NCI-H1048 (cell line): ENCODE results near the gene TACC2.

ENCODE experiments used
- DNase-seq: peaks from one replicate; lab custom pipeline; 2025; lab: John Stamatoyannopoulos, UW

TACC2 gene

DNA sequence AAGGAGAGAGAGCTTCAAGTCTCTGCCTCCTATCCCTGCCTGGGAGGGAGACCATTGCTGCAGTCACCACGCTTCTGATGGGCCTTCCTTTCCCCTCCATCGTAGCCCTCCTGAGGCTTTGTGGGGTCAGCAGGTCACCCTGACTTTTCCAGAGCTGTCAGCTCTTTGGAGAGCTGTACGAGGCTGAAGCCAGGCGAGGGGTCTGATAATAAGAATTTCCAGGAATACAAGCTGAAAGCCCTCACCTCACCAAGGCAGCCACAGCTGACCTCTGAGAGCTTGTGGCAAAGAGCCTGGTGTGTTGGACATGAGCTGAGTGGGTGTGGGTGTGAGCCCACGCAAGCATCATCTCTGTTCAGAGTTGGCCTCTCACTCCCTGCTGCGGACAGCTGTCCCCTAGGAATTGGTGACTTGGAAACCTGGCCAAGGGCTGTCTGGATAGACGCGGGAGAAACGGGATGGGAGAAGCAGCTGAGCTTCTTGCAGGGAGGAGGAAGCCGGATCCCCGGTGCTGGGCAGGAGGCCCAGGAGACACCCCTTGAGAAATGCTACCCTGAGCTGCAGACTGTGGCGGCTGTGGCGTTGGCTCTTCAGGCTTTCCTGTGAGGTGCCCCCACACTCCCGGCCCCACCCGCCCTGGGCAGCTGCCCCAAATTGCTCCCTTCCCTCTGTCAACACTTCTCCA lies 160.1 kb downstream of the TACC2 start:
- no peak for DNase-seq

DNA sequence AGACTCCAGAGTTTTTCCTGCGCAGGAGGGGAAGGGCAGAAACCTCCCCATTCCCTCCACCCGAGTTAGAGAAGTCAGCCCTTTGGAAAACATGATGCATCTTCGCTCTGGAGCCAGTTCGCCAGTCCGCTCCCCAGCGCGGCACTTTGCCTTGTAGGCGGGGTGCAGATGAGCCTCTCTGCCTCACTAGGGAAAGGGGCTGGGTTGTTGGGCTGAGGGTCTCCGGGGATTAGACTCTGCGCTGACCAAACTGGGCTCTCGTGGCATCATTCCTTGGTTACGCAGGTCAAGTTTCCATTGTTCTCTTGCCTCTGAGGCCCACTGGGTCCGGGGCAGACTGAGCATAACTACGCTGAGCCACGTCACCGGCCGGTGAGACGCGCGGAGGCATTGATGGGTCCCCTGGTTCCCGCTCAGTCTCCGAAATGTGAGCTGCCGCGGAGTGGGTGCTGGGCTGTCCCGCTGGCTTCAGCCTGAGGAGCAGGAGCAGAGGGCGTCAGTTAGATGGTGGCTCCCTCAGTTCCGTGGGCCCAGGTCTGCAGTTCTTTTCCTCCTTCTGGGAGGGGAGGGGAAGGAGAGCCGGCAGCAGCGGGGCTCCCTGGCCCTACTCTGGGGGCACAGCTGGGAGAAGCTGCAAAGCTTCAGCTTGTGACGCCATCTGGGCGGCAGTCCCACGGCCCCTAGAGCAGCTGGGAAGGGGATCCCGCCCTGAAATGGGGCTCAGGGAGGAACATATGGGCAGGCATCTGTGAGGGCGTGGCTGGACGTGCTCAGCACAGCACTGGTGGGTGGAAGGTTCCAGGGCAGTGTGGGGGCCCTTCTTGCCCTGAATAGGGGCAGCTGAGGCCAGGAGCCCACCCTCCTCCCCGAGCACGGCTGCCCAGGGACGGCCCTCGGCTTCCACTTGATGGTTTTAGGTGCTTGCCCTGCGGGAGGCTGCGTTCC lies 160.9 kb downstream of the TACC2 start:
- no peak for DNase-seq

DNA sequence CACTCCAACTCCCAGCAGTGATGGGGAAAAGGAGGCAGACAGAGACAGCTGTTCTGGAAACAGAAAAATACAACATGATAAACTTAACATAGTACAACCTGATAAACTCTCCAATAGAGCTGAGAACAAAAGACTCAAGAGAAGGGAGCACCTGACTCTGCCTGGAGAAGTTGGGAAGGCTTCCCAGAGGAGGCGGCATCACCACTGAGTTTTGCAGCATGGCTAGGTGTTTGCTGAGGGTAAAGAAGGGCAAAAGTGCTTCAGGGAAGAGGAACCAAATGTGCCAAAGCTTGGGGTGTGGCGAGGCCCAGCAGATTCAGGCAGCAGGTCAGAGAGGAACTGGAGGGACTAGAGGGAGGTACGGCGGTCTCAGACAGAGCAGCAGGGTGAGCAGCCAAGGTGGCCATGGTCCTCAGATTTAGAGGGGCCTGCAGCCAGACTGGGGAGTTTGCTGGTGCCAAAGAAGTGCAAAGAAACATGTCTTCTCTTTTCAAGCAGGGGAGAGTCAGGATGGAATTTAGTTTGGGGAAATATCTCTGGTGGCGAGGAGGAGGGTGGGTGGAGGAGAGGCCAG lies 162.2 kb downstream of the TACC2 start:
- no peak for DNase-seq

DNA sequence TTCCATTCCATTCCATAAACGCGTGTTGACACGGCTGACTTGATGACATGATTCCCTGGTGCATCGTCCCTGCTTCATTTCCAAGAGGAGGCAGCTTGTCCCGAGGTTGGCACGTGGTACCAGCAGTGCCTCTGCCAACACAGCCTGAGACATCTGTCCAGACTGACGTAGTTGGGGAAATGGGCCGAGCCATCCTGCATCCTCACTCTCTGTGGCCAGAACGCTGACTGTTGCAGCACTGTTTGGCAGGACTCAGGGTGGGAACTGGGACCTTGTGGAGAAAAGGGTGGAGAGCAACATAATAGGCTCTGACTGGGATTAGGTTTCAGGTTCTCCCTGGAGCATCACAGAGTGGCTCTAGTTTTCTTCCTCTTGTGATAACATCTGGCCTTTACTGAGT lies 163.6 kb downstream of the TACC2 start:
- DNase-seq: no peak

DNA sequence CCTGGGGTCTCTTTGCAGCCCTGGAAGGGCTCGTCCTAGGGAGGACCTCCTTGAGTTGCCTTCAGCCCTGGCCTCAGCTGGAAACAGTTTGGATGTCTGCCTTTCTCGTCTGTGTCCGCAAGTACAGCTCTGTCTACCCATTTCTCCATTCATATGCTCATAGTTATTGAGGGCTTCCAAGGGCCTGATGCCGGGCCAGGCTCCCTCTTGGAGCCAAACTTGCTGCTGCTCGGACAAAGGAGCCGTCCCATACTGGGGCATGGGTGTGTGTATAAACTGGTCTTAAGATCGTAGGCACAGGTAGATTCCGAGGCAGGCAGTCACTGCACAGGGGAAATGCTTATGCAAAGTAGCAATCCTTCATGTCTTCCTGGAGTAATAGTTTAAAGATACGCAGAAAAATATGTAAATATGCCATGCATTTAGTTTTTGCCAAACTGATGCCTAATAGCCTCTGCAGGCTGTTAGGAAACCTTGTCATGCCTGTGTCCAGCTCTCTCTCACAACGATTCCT lies 165.1 kb downstream of the TACC2 start:
- DNase-seq: no peak

DNA sequence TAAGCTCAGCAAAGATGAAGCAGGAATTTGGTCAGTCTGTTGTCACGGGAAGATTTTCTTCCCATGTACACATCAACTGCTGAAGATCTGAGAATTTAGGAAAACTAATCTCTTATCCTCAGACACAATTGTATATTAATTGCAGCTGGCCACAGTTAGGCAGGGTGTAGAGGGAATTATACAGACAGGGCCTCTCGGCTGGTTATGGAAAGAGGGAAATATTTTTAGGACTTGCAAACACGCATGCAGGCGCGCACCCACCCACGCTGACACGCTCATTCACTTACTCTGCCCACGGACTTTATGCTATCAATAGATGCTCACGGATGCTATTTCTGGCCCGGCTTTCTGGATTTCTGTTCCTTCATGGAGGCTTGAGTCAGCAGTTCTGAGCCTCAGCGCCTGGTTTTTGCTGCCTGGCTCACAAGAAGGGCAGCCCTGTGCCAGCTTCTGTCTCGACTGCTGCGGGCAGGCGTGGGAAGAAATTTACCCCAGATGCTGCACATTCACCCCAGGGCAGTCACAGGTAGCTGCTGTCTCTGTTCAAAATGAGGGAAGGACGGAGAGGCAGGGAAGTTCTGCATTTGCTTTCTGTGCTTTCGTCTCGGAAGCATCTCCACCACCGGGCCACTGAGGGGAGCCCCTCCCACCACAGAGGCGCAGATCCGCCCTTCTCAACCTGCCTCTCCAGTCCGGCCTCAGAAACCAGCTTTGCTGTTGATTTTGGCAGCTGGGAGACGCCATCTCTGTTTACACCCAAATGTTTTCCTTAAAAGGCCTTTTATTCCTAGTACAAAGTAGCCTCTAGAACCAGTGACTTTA lies 165.8 kb downstream of the TACC2 start:
- DNase-seq: no peak

DNA sequence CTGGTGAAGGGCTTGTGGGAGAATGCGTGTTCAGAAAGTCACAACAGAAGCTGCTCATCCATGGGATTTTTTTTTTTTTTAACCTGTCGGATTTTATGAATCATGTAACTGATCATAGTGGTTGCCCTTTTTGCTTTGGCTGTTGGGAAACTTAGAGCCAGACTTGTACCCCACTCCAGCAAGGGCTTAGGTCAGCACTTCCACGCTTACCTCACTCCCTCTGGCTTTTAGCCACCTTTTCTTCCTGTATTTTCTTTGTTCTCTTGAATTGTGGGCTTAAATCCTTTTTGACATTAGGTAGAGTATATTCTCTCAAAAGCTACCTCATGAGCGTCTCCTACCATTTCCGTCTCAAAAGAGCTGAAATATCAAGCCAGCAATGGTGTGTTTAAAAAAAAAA lies 168.5 kb downstream of the TACC2 start:
- no peak for DNase-seq

DNA sequence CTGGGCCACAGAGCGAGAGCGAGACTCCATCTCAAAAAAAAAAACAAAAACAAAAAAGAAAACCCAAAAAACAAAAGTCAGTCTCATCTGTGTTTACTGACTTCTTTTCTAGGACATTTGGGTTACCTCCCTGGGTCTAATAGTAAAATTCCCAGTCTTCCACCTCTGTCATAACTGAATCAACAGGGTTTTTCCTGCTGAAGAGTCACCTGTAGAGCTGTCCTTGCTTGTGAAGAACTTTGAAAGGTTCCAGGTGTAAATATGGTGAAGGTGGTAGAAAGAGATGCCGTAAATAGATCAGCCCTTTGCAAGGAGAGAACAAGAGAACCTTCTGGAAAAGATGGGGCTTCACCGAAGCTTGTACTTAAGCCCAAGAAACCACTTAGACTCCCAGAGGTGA lies 169.4 kb downstream of the TACC2 start:
- DNase-seq: no peak

DNA sequence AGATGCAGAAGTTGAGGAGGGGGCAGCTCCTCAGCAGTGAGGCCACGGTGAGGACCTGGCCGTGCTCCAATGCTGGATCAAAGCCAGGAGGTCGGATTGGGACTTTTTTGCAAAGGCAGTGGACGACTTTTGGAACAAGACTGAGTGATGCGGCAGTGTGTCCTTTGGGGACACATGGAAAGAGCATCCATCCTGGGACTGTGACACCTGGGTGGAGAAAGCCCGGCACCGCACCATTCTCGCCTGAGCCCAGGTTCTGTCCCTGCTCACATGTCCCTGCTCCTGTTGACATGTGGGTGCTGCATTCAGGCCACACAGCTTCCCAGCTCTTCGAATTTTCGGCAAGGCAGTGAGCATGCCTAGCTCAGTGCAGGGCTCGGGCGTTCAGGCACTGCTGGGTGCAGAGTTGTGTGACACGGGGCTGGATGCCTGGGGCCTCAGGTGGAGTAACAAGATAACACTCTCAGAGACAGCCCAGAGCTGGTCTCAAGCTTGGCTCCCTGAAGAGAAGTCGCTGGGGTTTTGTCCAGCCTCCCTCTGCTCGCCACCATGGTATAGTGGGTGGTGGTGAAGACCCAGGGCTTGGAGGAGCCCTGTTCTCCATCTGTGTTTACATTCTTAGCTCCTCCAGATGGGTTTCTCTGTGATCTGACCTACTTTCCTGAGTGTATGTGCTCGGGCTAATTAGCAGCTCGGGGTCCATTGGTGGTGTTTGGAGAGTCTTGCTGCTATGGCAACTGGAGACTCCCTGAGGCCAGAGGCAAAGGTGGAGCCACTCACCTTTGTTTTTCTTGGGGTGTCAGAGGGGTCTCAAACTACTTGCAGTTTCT lies 170.4 kb downstream of the TACC2 start:
- DNase-seq: no peak

DNA sequence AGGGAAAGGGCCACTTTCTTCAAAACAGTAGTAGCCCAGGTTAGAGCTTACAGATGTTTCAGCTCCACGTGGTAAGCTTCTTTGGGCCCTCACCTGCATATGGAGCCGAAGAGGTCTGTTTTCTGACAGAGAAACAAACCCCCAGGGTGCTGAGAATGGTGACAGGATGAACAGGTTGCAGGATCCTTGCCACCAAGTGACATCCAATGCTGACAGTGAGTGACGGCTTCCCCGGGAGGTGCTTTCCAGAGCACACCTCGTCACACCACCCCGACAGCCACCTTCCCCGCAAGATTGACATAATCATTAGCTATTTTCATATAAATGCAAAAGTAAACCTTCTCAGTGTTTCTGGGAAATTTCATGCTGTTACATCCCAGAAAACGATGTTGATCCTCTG lies 172.8 kb downstream of the TACC2 start:
- DNase-seq: no peak

DNA sequence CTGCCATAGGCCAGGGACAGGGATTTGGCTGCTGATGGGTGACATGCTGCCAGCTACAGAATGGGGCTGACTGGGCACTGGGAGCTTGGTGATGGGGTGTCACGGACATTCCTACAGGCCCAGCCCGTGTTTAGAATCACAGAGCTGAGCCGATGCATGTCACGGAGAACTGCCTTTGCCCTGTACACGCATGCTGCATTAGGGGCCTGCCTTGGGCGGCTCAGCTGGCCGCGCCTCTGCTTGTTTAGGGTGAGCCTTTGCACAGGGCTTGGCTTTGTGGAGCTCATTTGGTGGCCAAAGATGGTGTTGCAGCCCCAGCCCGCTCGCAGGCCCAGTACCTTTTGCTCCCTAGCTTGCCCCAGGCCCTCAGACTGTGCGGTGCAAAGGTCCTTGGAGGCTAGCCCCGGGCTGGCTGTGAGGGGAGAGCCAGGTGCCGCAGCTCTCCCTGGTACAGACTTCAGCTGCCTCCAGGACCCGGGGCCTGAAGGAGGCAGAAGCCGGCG lies 173.8 kb downstream of the TACC2 start:
- no peak for DNase-seq

DNA sequence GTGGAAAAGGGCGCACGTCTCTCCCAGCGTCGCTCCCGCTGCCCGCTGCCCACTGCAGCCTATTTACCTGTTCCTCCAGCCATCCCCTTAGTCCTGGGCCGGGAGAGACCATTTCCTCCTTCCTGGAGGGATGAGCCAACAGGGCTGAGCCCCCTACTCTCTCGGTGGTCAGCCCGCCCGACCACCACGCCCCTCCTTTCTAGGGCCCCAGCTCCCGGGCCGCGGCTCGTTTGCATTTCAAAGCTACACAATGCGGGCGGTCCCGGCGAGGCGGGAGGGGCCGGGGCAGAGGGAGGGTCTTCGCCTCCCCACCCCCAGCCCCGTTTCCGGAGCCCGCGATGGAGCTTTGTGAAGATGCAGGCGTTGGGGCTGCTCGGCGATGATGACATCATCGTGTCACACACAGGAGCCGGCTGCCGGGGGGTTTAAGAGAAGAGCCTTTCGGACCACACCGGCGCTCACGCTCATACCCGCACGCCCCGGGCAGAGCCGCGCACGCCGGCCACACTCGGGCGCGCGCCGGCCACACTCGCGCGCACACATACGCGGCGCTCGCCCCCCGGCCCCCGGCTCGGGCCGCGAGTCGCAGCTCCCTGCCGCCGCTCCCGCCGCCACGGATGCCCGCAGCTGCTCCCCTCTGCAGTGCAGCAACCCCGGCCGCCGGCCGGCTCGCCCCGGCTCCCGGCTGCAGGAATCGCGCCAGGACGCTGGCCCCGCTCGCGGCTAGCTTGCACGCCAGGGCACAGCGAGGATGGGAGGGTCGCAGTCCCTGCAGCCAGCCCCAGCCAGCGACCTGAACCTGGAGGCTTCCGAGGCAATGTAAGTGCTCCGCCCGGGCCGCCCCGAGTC lies 174.4 kb downstream of the TACC2 start:
- DNase-seq: no peak

DNA sequence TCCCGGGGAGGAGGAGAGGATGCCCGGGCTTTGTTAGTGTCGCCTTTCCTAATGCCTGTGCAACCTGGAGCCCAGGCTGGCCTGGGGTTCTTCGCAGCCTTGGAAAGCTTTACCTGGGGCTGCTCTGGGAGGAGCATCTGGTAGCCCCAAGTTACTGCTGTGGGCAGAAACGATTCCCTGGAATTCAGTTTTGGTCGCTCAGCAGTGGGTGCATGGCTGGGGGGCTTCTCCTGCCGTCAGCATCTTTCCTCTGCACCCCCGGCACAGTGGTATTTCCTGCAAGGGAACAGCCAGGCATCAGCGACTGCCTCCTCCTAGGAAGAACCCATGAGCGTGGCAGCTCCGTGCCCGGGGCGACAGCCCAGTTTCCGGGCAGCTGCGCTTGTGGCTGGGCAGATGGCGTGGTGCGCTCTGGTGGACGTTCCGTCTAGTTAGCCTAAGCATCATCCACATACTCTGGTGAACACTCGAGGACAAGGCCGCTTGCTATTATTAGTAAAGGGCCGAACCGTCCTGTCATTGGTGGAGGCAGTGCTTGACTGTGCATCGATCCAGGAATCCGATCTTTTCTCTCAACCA lies 175.1 kb downstream of the TACC2 start:
- no peak for DNase-seq

DNA sequence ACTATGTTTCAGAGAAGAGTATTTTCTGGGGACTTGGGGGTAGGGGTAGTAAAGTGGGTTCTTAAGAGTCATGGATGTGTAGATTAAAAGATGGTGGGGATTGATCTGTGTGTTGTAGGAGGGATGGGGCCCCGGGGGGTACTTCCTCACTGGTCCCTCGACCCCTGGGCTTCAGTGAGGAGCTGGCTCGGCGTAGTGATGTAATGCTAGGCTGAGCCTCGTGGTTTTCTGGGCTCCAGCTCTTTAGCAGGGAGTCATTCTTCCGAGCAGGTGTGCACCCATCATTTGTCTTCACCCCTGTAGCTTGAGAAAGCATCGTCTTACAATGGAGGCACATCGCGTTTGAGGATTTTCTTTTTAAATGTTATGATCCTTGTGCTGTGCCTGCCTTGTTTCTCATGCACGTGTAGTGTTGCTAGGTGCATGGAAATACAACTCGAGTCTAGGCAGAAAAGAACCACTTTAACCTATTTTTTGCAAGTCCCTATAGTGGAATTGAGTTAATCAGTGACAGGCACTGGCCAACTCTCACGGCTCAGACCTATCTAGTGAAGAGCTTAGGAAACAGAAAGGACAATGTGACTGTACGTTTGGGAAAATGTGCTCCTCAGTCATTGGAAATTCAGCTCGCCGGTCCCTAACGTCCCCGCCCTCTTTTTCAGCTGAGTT lies 176.0 kb downstream of the TACC2 start:
- no peak for DNase-seq

DNA sequence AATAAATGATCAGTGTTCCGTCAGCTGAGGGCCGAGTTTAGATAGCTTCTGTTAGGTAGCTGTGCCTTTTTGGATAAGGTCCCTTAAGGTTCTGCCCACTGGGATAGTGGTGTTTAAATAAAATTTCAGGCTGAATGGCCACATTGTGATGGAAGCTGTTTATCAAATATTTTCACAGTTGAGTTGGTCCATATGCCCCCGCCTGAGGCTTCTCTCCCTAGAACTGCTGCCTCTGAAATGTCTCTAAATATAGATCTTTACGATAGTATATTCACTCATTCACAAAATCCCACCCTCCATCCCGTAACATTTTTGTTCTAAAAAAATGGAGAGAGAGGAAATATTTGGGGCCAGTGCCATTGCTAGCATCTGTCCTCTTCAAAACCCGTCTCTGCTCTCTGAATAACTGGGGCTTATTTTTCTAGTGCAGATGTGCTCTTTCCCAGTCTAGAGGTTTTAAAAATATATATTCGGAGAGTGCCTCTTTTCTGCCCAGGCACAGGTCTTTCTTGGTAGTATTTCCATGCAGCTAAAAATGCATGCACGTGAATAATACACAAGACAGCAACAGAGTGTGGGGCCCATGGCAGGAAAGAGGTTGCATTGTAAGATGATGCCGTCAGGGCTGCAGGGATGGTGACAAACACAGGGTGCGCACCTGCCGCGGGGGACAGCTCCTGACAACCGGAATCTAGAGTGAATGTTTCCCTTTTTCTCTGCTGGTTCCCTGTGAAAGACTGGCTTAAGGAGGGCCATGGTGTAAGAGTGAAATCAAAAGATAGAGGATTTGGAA lies 176.7 kb downstream of the TACC2 start:
- no peak for DNase-seq

DNA sequence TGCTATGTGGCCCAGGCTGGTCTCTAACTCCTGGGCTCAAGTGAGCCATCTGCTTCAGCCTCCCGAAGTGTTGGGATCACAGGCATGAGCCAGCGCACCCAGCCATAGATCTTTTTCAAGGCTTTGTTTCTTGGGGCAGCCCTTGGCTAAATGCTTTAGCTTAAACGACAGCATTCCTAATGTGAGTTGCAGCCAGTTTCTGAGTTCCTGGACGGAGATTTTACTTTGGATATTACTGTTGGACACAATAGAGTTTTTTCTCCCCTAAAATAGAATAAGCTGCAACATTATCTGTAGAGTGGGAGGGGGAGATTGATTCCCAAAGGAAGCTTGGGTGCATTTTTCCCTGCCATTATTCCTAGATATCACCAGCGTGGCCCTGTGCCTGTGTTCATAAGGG lies 179.1 kb downstream of the TACC2 start:
- no peak for DNase-seq

DNA sequence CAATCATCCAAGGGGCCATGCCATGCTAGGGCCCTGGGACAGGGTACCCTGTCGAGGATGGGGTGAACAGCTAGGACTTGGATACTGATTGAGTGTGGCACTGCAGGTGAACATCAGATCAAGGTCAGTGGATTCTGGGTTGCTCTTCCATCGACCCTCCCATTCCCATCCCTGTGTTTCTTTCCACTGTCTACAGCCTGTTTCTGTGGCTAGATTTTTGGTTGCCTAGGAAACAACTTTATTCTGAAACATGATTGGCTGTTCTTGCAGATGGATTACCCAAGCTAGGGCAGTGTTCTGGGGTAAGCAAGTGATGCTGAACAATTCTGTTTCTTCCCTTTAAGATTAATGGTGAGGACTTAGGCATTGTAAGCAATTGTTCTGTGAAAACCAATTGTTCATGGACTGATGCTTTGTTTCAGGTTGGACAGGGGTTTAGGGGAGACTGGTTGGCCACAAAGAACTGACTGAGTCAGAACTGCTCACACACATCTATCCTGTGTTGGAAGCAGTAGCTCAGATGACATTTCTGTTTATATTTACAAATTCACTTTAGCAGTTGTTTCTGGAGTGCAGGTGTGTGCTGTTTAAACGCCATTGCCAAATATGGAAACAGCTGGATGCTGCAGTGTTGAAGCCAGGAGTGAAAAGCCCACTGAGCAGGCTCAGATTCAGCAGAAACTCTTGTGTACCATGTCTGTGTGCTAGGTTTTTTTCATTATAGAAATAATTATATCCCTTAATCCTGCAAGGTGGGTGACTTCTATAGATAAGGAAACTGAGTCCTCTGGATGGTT lies 179.8 kb downstream of the TACC2 start:
- no peak for DNase-seq
